ENCODE measurements around the gene SLC11A1.

SLC11A1 gene

GRCh38 chr2:218367415-218368149, 14.5 kb upstream of the SLC11A1 start:
- Histone ChIP-seq H3K36me3 (no peaks in the 10 kb centered on the region), H3K27ac (no peak overlapping the region), H3K4me3 (ENCODE audit: low read depth, low read length) (no peak overlapping the region), H3K27me3 (ENCODE audit: insufficient read depth, low read depth, severe bottlenecking) (no peaks in the 10 kb centered on the region), H3K9me3 (ENCODE audit: severe bottlenecking) (peaks cover 3% of the 10 kb centered on the region)
- no peak for DNase-seq
- TF ChIP-seq CTCF (IDR thresholded peaks at IDR 0.05; ENCODE audit: low read depth, low read length) = no peak

GRCh38 chr2:218368150-218368528, 13.9 kb upstream of the SLC11A1 start:
- H3K27ac ChIP-seq = no peak overlapping the region
- H3K27me3 ChIP-seq (ENCODE audit: insufficient read depth, low read depth, severe bottlenecking) = no peaks in the 10 kb centered on the region
- H3K36me3 ChIP-seq = no peaks in the 10 kb centered on the region
- no peak overlapping the region for H3K4me3 ChIP-seq (ENCODE audit: low read depth, low read length)
- DNase-seq = no peak
- no peak for TF ChIP-seq CTCF (IDR thresholded peaks at IDR 0.05; ENCODE audit: low read depth, low read length)
- H3K9me3 ChIP-seq (ENCODE audit: severe bottlenecking) = peaks cover 3% of the 10 kb centered on the region

GRCh38 chr2:218368621-218369153, 13.4 kb upstream of the SLC11A1 start:
- Histone ChIP-seq H3K27me3 (ENCODE audit: insufficient read depth, low read depth, severe bottlenecking) (no peaks in the 10 kb centered on the region), H3K9me3 (ENCODE audit: severe bottlenecking) (peaks cover 3% of the 10 kb centered on the region), H3K4me3 (ENCODE audit: low read depth, low read length) (no peak overlapping the region), H3K36me3 (no peaks in the 10 kb centered on the region), H3K27ac (no peak overlapping the region)
- no peak for DNase-seq
- no peak for TF ChIP-seq CTCF (IDR thresholded peaks at IDR 0.05; ENCODE audit: low read depth, low read length)

GRCh38 chr2:218369330-218369729, 12.7 kb upstream of the SLC11A1 start:
- no peaks in the 10 kb centered on the region for H3K27me3 ChIP-seq (ENCODE audit: insufficient read depth, low read depth, severe bottlenecking)
- no peak overlapping the region for H3K27ac ChIP-seq
- H3K9me3 ChIP-seq (ENCODE audit: severe bottlenecking) = peaks cover 3% of the 10 kb centered on the region
- TF ChIP-seq CTCF (IDR thresholded peaks at IDR 0.05; ENCODE audit: low read depth, low read length) = no peak
- H3K36me3 ChIP-seq = no peaks in the 10 kb centered on the region
- no peak for DNase-seq
- no peak overlapping the region for H3K4me3 ChIP-seq (ENCODE audit: low read depth, low read length)

- DNase-seq = no peak
- Histone ChIP-seq H3K9me3 (ENCODE audit: severe bottlenecking) (peaks cover 3% of the 10 kb centered on the region), H3K27ac (no peak overlapping the region), H3K27me3 (ENCODE audit: insufficient read depth, low read depth, severe bottlenecking) (no peaks in the 10 kb centered on the region), H3K36me3 (no peaks in the 10 kb centered on the region), H3K4me3 (ENCODE audit: low read depth, low read length) (no peak overlapping the region)
- no peak for TF ChIP-seq CTCF (IDR thresholded peaks at IDR 0.05; ENCODE audit: low read depth, low read length)
These were observed 11.5 kb upstream of the SLC11A1 start for GRCh38 chr2:218370410-218371063.

All from WERI-Rb-1 (cell line).